ENCODE measurements around the gene ADGRL1. TPM values are rescaled to one million over a fixed set of nuclear protein-coding genes. Genes with fewer than 3 reads are reported as not detected.
"Not testable (repeated sequence)": the region's sequence is repeated elsewhere in the genome, so short reads cannot be mapped to it uniquely, and the experiment has no call there.

The ADGRL1 gene
- total RNA-seq: 24.0 TPM
- long read RNA-seq, partial matches to known transcripts: 0 of 16 reads
- long read RNA-seq, other reads (novel, unspliced or antisense): 16 of 16 reads

GRCh38 chr19:14205452-14206287, at the start of gene ADGRL1:
ADGRL1 (minus strand) TSS chr19:14206169; CDS start chr19:14183602, 22,567 bp downstream.
- intact Hi-C loops (cut with micrococcal nuclease); ATAC-seq: not testable (repeated sequence)
- DNase-seq: peak; percentile 41

- intact Hi-C loops (cut with micrococcal nuclease); DNase-seq; ATAC-seq: not testable (repeated sequence)
Observed at GRCh38 chr19:14255316-14255715, 49.3 kb upstream of the ADGRL1 start.

- DNase-seq; intact Hi-C loops (cut with micrococcal nuclease); ATAC-seq: not testable (repeated sequence)
Observed at GRCh38 chr19:14253822-14254599, 48.0 kb upstream of the ADGRL1 start.

GRCh38 chr19:14252136-14252535, 46.2 kb upstream of the ADGRL1 start:
- DNase-seq; intact Hi-C loops (cut with micrococcal nuclease); ATAC-seq: not testable (repeated sequence)

GRCh38 chr19:14250870-14251269, 44.9 kb upstream of the ADGRL1 start:
- no peak for DNase-seq
- intact Hi-C loops (cut with micrococcal nuclease): no loop called here
- ATAC-seq: no peak

GRCh38 chr19:14250315-14250714, 44.3 kb upstream of the ADGRL1 start:
- intact Hi-C loops (cut with micrococcal nuclease); ATAC-seq; DNase-seq: not testable (repeated sequence)

- ATAC-seq; DNase-seq; intact Hi-C loops (cut with micrococcal nuclease): not testable (repeated sequence)
Observed at GRCh38 chr19:14249891-14250290, 43.9 kb upstream of the ADGRL1 start.

GRCh38 chr19:14249012-14249754, 43.2 kb upstream of the ADGRL1 start:
- intact Hi-C loops (cut with micrococcal nuclease); DNase-seq: not testable (repeated sequence)
- ATAC-seq: peak; percentile 34

- ATAC-seq: peak; percentile 77
- DNase-seq: peak; percentile 41
- intact Hi-C loops (cut with micrococcal nuclease): no loop called here
Observed at GRCh38 chr19:14248578-14249011, 42.6 kb upstream of the ADGRL1 start.

GRCh38 chr19:14247548-14248471, 41.8 kb upstream of the ADGRL1 start:
- intact Hi-C loops (cut with micrococcal nuclease): not testable (repeated sequence)
- ATAC-seq (peak; percentile 27), DNase-seq (peak; percentile 37)

GRCh38 chr19:14247205-14247547, 41.2 kb upstream of the ADGRL1 start:
- DNase-seq; intact Hi-C loops (cut with micrococcal nuclease); ATAC-seq: not testable (repeated sequence)

- intact Hi-C loops (cut with micrococcal nuclease); DNase-seq; ATAC-seq: not testable (repeated sequence)
Observed at GRCh38 chr19:14244393-14244792, 38.4 kb upstream of the ADGRL1 start.

- ATAC-seq; DNase-seq; intact Hi-C loops (cut with micrococcal nuclease): not testable (repeated sequence)
Observed at GRCh38 chr19:14243718-14244117, 37.7 kb upstream of the ADGRL1 start.

- intact Hi-C loops (cut with micrococcal nuclease): no loop called here
- ATAC-seq: no peak
- DNase-seq: no peak
Observed at GRCh38 chr19:14237014-14237941, 31.3 kb upstream of the ADGRL1 start.

- intact Hi-C loops (cut with micrococcal nuclease); ATAC-seq; DNase-seq: not testable (repeated sequence)
Observed at GRCh38 chr19:14232945-14233344, 27.0 kb upstream of the ADGRL1 start.

- DNase-seq; ATAC-seq; intact Hi-C loops (cut with micrococcal nuclease): not testable (repeated sequence)
Observed at GRCh38 chr19:14228446-14229071, 22.6 kb upstream of the ADGRL1 start.
